NOMO-1 (cell line): ENCODE data around the gene EID3.

Source experiments
- DNase-seq, 2 experiments: peaks; one replicate each; lab custom pipeline; 2025; ENCODE audit not compliant: unreplicated experiment in 2 of 2; lab: John Stamatoyannopoulos, UW

Gene EID3

GRCh38 chr12:104288635-104289274 is 14.8 kb upstream of the EID3 start:
- peak; percentile 84 to 90 for DNase-seq

GRCh38 chr12:104290320-104290719 is 13.2 kb upstream of the EID3 start:
- DNase-seq, result no peak

- DNase-seq, result no peak
These were observed 12.7 kb upstream of the EID3 start for GRCh38 chr12:104290855-104291254.

GRCh38 chr12:104291867-104292524 is 11.5 kb upstream of the EID3 start:
- DNase-seq, result no peak

- DNase-seq, result no peak
These were observed 10.4 kb upstream of the EID3 start for GRCh38 chr12:104292872-104293794.

GRCh38 chr12:104294158-104294859 is 9.2 kb upstream of the EID3 start:
- DNase-seq, result peak in 1 of 2 experiments; percentile 6

- no peak for DNase-seq
These were observed 8.4 kb upstream of the EID3 start for GRCh38 chr12:104294927-104295668.

- DNase-seq, result no peak
These were observed 7.6 kb upstream of the EID3 start for GRCh38 chr12:104295954-104296353.

GRCh38 chr12:104296718-104297117 is 6.8 kb upstream of the EID3 start:
- no peak for DNase-seq

- no peak for DNase-seq
These were observed 5.9 kb upstream of the EID3 start for GRCh38 chr12:104297477-104298113.

GRCh38 chr12:104299842-104300481 is 3.6 kb upstream of the EID3 start:
- DNase-seq, result no peak

GRCh38 chr12:104304261-104305009 is 896 bp downstream of the EID3 start:
- no peak for DNase-seq

GRCh38 chr12:104305349-104305748 is 1.8 kb downstream of the EID3 start:
- DNase-seq, result no peak

GRCh38 chr12:104306376-104306775 is 2.8 kb downstream of the EID3 start:
- no peak for DNase-seq

GRCh38 chr12:104306943-104307654 is 3.6 kb downstream of the EID3 start:
- DNase-seq, result no peak

- no peak for DNase-seq
These were observed 4.1 kb downstream of the EID3 start for GRCh38 chr12:104307655-104308000.

- DNase-seq, result no peak
These were observed 6.0 kb downstream of the EID3 start for GRCh38 chr12:104309446-104309993.
